Lung (tissue), 12 donors: Measurements from ENCODE around the gene TMEM63C. TPM values are rescaled to one million over a fixed set of nuclear protein-coding genes. Genes with fewer than 3 reads are reported as not detected.
A peak's percentile ranks its signal among the peaks of the same experiment; 100 is the strongest.

Experiments
- ATAC-seq: fragments of 200-7000 bp; cut with Tn5 transposase; one replicate; pipeline ENCODE4 v1.9.1; 2020; ENCODE audit warnings: moderate number of reproducible peaks; ENCODE audit not compliant: insufficient read depth, low FRiP score
- DNase-seq, 3 donors: peaks; one replicate each; pipeline ENCODE4 v3.0.0-alpha.2; 2013 to 2017
- H3K27ac ChIP-seq, 2 donors: one replicate each; pipeline ENCODE4 v1.5.1; 2013; ENCODE audit warnings: mild to moderate bottlenecking in 2 of 2, moderate library complexity in 2 of 2, control low read depth in 1 of 2, inconsistent platforms in 1 of 2, low read depth in 1 of 2, low read length in 1 of 2
- H3K27me3 ChIP-seq, 3 donors: one replicate each; pipeline ENCODE4 v1.5.1; 2013; ENCODE audit warnings: low read length in 2 of 3; ENCODE audit not compliant: control insufficient read depth in 3 of 3, insufficient read depth in 3 of 3
- H3K36me3 ChIP-seq, 4 donors: one replicate each; pipeline ENCODE4 v1.5.1; 2013; ENCODE audit warnings: low read length in 4 of 4, mild to moderate bottlenecking in 1 of 4, moderate library complexity in 1 of 4; ENCODE audit not compliant: control insufficient read depth in 4 of 4, insufficient read depth in 4 of 4
- H3K4me1 ChIP-seq, 5 donors: one replicate each; pipeline ENCODE4 v1.5.1; 2013; ENCODE audit warnings: low read length in 5 of 5, mild to moderate bottlenecking in 2 of 5, moderate library complexity in 1 of 5; ENCODE audit not compliant: control insufficient read depth in 5 of 5, insufficient read depth in 5 of 5
- H3K4me3 ChIP-seq: one replicate; pipeline ENCODE4 v1.5.1; 2013; ENCODE audit warnings: mild to moderate bottlenecking, control low read depth, moderate library complexity
- H3K9ac ChIP-seq, 2 donors: one replicate each; pipeline ENCODE4 v1.5.1; 2013; ENCODE audit warnings: low read length in 2 of 2, control low read depth in 1 of 2; ENCODE audit not compliant: insufficient read depth in 1 of 2
- H3K9me3 ChIP-seq, 4 donors: one replicate each; pipeline ENCODE4 v1.5.1; 2013; ENCODE audit warnings: low read length in 3 of 4, mild to moderate bottlenecking in 1 of 4, moderate library complexity in 1 of 4; ENCODE audit not compliant: control insufficient read depth in 4 of 4, insufficient read depth in 3 of 4
- CTCF ChIP-seq: IDR thresholded peaks from 2 replicates; pipeline ENCODE4 v1.5.1; 2012; ENCODE audit warnings: mild to moderate bottlenecking; ENCODE audit errors: control extremely low read depth, extremely low read depth
- WGBS, 2 donors: extraction: QIAGEN DNeasy Blood & Tissue Kit; methylation state at CpG; one replicate each; pipeline ENCODE4 v1.1.7; 2013; 5-methylcytosine and 5-hydroxymethylcytosine counted together
- polyA plus RNA-seq, 2 donors: library from polyadenylated mRNA; stranded (reverse); fragments of 200-250 nt; gene quantifications; one replicate each; pipeline ENCODE4 v1.2.1, GENCODE V29; 2013
- total RNA-seq, 2 donors: library from RNA; depleted of rRNA in 1 of 2; stranded (reverse); fragments of >200 nt in 1 of 2; gene quantifications; one replicate each; pipeline ENCODE4 v1.2.1, GENCODE V29; 2014 to 2021
- donor health status: control.
- donor health status: control.
- donor health status: Bipolar disorder and iron deficiency.
- donor health status: healthy.
- donor health status: DM: yes; HTN: yes; CAD: no.

TMEM63C gene
- total and polyA plus RNA-seq, 4 donors, result 0.20 to 1.2 (median 0.45) TPM

- H3K27me3 ChIP-seq, result peaks cover 0 to 20% (median 12%) of the 10 kb centered on the region in 3 donors
- 7 to 9% methylated on average over 5 of the region's 5 CpGs for WGBS, 2 donors
- DNase-seq (peak in 2 of 3 donors; percentile 5 to 10), ATAC-seq (no peak)
- H3K27ac ChIP-seq, result no peak overlapping the region
- no peaks in the 10 kb centered on the region for H3K36me3 ChIP-seq
- no peaks in the 10 kb centered on the region for H3K4me1 ChIP-seq
- H3K9ac ChIP-seq, result no peak overlapping the region
- H3K4me3 ChIP-seq, result no peak overlapping the region
- peaks cover 0 to 6% (median 0%) of the 10 kb centered on the region in 4 donors for H3K9me3 ChIP-seq
- TF ChIP-seq CTCF, result no peak
These were observed 30.4 kb upstream of the TMEM63C start for GRCh38 chr14:77151245-77151644.

DNA sequence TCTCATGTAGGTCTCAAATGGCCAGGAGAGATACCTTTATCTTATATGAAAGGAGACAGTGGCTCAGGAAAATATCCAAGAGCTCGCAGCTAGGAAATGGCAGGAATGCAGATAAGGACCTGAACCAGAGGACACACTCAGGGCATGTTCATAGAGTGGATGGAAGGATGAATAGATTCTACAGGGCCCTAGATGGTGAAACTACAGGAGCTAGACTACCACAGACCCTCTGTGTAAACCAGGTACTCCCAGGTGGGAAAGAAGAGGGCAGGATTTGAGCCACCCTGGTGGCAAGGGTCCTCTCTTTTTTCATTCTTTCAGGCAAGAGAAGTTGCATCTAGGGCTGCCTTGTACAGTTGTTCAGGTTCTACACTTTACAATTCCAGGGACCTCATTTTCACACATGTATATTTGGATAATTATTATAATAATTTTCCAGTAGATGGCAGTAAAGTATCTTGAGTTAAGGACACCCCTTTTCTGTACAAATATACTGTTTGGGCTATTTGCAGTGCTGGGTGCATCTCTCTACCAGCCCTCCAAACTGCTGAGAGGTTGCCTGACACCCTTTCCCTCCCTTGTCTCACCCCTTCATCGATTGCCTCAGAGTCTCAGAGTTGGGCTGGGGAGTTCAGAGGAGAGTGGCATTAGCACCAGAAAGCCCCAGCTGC is 29.5 kb upstream of the TMEM63C start:
- Histone ChIP-seq H3K27me3 (peaks cover 0 to 19% (median 6%) of the 10 kb centered on the region in 3 donors), H3K27ac (no peak overlapping the region), H3K9ac (no peak overlapping the region), H3K4me3 (no peak overlapping the region), H3K9me3 (peaks cover 0 to 6% (median 0%) of the 10 kb centered on the region in 4 donors), H3K4me1 (no peaks in the 10 kb centered on the region), H3K36me3 (no peaks in the 10 kb centered on the region)
- no peak for TF ChIP-seq CTCF
- 28 to 36% methylated on average over 2 of the region's 2 CpGs for WGBS, 2 donors
- DNase-seq (peak in 2 of 3 donors; percentile 11 to 16), ATAC-seq (no peak)

DNA sequence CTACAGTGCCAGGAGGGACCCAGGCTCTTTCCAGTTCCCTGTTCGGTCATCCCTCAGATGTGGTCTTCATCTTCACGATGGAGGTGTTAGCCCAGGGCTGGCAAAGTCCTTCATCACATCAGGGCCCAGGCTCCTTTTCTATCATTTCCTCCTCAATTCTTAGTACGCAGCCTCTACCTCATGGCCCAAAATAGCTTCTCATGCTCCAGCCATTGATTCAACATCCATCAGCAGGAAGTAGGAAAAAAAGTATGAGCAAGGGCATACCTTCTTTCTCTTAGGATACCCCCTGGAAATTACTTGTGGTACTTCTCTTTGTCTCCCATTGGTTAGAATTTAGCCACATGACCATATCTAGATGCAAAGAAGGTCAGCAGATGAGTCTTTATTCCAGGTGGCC is 27.8 kb upstream of the TMEM63C start:
- H3K9me3 ChIP-seq, result peaks cover 0 to 3% (median 0%) of the 10 kb centered on the region in 4 donors
- no peak overlapping the region for H3K27ac ChIP-seq
- no peak overlapping the region for H3K4me3 ChIP-seq
- TF ChIP-seq CTCF, result no peak
- peaks cover 0 to 2% (median 0%) of the 10 kb centered on the region in 5 donors for H3K4me1 ChIP-seq
- H3K27me3 ChIP-seq, result peaks cover 0 to 29% (median 11%) of the 10 kb centered on the region in 3 donors
- no peak overlapping the region for H3K9ac ChIP-seq
- 93 to 94% methylated on average over 3 of the region's 3 CpGs for WGBS, 2 donors
- H3K36me3 ChIP-seq, result no peaks in the 10 kb centered on the region
- DNase-seq (no peak), ATAC-seq (no peak)
